H1 (cell line): ENCODE results near the gene INKA2. TPM values are rescaled to one million over a fixed set of nuclear protein-coding genes. Genes with fewer than 3 reads are reported as not detected.

ENCODE experiments used
- CTCF ChIA-PET: fragments of 300-600 bp; sonication (Branson Sonifier 250); formaldehyde crosslinking; loops from one replicate; lab custom pipeline; 2021; ENCODE audit not compliant: partially characterized antibody; lab: Charles Lee
- POLR2A ChIA-PET: fragments of 300-600 bp; sonication (Branson Sonifier 250); formaldehyde crosslinking; loops from one replicate; lab custom pipeline; 2021; ENCODE audit warnings: inconsistent platforms; ENCODE audit not compliant: partially characterized antibody; lab: Charles Lee
- DNase-seq, 2 experiments: peaks; one replicate each; pipeline versions ENCODE4 v3.0.0 to v3.0.0-alpha.2; 2010 to 2022; ENCODE audit warnings: low spot score in 2 of 2, low read depth in 1 of 2, mixed read lengths in 1 of 2
- FAIRE-seq: peaks from 2 replicates; lab custom pipeline; 2011; peaks lifted over from hg19 to GRCh38; lab: Jason Lieb, UNC
- H2AFZ ChIP-seq: 2 replicates; pipeline ENCODE4 v1.8.1; 2012; ENCODE audit warnings: low read length, inconsistent platforms
- H2AK5ac ChIP-seq: 2 replicates; pipeline ENCODE4 v1.6.1; 2013; ENCODE audit warnings: low read depth, low read length
- H2BK120ac ChIP-seq: replicated peaks from 2 replicates; pipeline ENCODE3; 2013; ENCODE audit warnings: low read depth, low read length, inconsistent platforms
- H2BK12ac ChIP-seq: 2 replicates; pipeline ENCODE4 v1.6.1; 2013; ENCODE audit warnings: low read depth, low read length
- H2BK15ac ChIP-seq: 2 replicates; pipeline ENCODE4 v1.6.1; 2013; ENCODE audit warnings: low read length
- H2BK20ac ChIP-seq: 2 replicates; pipeline ENCODE4 v1.6.1; 2013; ENCODE audit warnings: low read length
- H2BK5ac ChIP-seq: 2 replicates; pipeline ENCODE4 v1.6.1; 2013; ENCODE audit warnings: low read depth, low read length
- H3K14ac ChIP-seq: 2 replicates; pipeline ENCODE4 v1.6.1; 2013; ENCODE audit warnings: inconsistent platforms; ENCODE audit not compliant: insufficient read length
- H3K18ac ChIP-seq: 2 replicates; pipeline ENCODE4 v1.6.1; 2013; ENCODE audit warnings: low read length; ENCODE audit errors: extremely low read depth
- H3K23ac ChIP-seq: 2 replicates; pipeline ENCODE4 v1.6.1; 2013; ENCODE audit warnings: inconsistent platforms; ENCODE audit not compliant: insufficient read length
- H3K23me2 ChIP-seq: 2 replicates; pipeline ENCODE4 v1.6.1; 2013; ENCODE audit warnings: low read depth, low read length
- H3K27ac ChIP-seq: 2 replicates; pipeline ENCODE4 v1.6.1; 2011; ENCODE audit warnings: low read depth, low read length, inconsistent platforms
- H3K27me3 ChIP-seq, 4 experiments: replicated peaks in 1 of 4; 1 replicate in 1 of 4; 2 replicates in 3 of 4; pipeline versions ENCODE4 v1.6.1 to v1.8.1; 2011 to 2013; ENCODE audit warnings: low read length in 3 of 4, mild to moderate bottlenecking in 3 of 4, inconsistent platforms in 2 of 4, mixed read lengths in 2 of 4, moderate library complexity in 1 of 4; ENCODE audit not compliant: control insufficient read depth in 3 of 4, insufficient read depth in 3 of 4; ENCODE audit errors: extremely low read depth in 1 of 4
- H3K36me3 ChIP-seq, 4 experiments: 2 replicates each; pipeline versions ENCODE4 v1.6.1 to v1.8.1; 2011 to 2013; ENCODE audit warnings: mild to moderate bottlenecking in 4 of 4, low read length in 3 of 4, moderate library complexity in 2 of 4, control low read depth in 1 of 4, inconsistent platforms in 1 of 4; ENCODE audit not compliant: insufficient read depth in 4 of 4, control insufficient read depth in 2 of 4
- H3K4ac ChIP-seq: replicated peaks from 2 replicates; pipeline ENCODE3; 2013; ENCODE audit warnings: low read length, low read depth, mixed read lengths, inconsistent platforms; ENCODE audit not compliant: insufficient read length
- H3K4me1 ChIP-seq, 4 experiments: replicated peaks in 1 of 4; 1 replicate in 1 of 4; 2 replicates in 3 of 4; pipeline versions ENCODE4 v1.6.1 to v1.8.1; 2011 to 2013; ENCODE audit warnings: low read length in 3 of 4, inconsistent platforms in 2 of 4, mixed read lengths in 1 of 4; ENCODE audit not compliant: insufficient read depth in 4 of 4, control insufficient read depth in 3 of 4
- H3K4me2 ChIP-seq, 2 experiments: 2 replicates each; pipeline versions ENCODE4 v1.6.1 to v1.8.1; 2011 to 2013; ENCODE audit warnings: low read depth in 2 of 2, low read length in 2 of 2, control low read depth in 1 of 2, inconsistent platforms in 1 of 2, mild to moderate bottlenecking in 1 of 2; ENCODE audit not compliant: insufficient read depth in 1 of 2
- H3K4me3 ChIP-seq, 4 experiments: fragments of 200-600, 300-600 bp in 1 of 4; sonication (generic), shearing (Covaris generic), sonication (Bioruptor Twin) in 1 of 4; 2 replicates each; pipeline versions ENCODE4 v1.5.1 to v1.8.1; 2011 to 2016; ENCODE audit warnings: low read length in 4 of 4, low read depth in 3 of 4, control low read depth in 2 of 4, inconsistent platforms in 2 of 4, mild to moderate bottlenecking in 2 of 4, mixed read lengths in 1 of 4, moderate library complexity in 1 of 4; ENCODE audit not compliant: insufficient read depth in 2 of 4; ENCODE audit errors: extremely low read depth in 1 of 4
- H3K56ac ChIP-seq: replicated peaks from 2 replicates; pipeline ENCODE3; 2013; ENCODE audit warnings: low read depth, mild to moderate bottlenecking, mixed read lengths, low read length, inconsistent platforms; ENCODE audit not compliant: insufficient read length
- H3K79me1 ChIP-seq: 2 replicates; pipeline ENCODE4 v1.6.1; 2013; ENCODE audit warnings: low read depth, low read length, control low read depth
- H3K79me2 ChIP-seq, 2 experiments: 2 replicates each; pipeline versions ENCODE4 v1.6.1 to v1.8.1; 2012 to 2013; ENCODE audit warnings: low read length in 2 of 2, mild to moderate bottlenecking in 2 of 2, inconsistent platforms in 1 of 2; ENCODE audit not compliant: insufficient read depth in 2 of 2, control insufficient read depth in 1 of 2
- H3K9ac ChIP-seq, 4 experiments: replicated peaks in 1 of 4; 1 replicate in 1 of 4; 2 replicates in 3 of 4; pipeline versions ENCODE4 v1.6.1 to v1.8.1; 2011 to 2013; ENCODE audit warnings: low read depth in 3 of 4, low read length in 3 of 4, control low read depth in 2 of 4, mild to moderate bottlenecking in 2 of 4, moderate library complexity in 2 of 4, inconsistent platforms in 1 of 4; ENCODE audit errors: extremely low read depth in 1 of 4
- H3K9me3 ChIP-seq, 2 experiments: 2 replicates each; pipeline versions ENCODE4 v1.6.1 to v1.8.1; 2012 to 2013; ENCODE audit warnings: mild to moderate bottlenecking in 2 of 2, moderate library complexity in 2 of 2, control low read depth in 1 of 2, inconsistent platforms in 1 of 2, low read depth in 1 of 2, low read length in 1 of 2, mixed read lengths in 1 of 2; ENCODE audit not compliant: insufficient read depth in 2 of 2
- H4K20me1 ChIP-seq, 2 experiments: replicated peaks in 1 of 2; 2 replicates each; pipeline versions ENCODE3 to v1.8.1; 2011 to 2013; ENCODE audit warnings: inconsistent platforms in 2 of 2, low read length in 2 of 2, mild to moderate bottlenecking in 1 of 2; ENCODE audit not compliant: insufficient read depth in 2 of 2, control insufficient read depth in 1 of 2
- H4K5ac ChIP-seq: 2 replicates; pipeline ENCODE4 v1.6.1; 2013; ENCODE audit warnings: low read length, low read depth, mixed read lengths, inconsistent platforms; ENCODE audit not compliant: insufficient read length
- H4K8ac ChIP-seq: 2 replicates; pipeline ENCODE4 v1.8.0; 2013; ENCODE audit warnings: mild to moderate bottlenecking, moderate library complexity, low read length, inconsistent platforms; ENCODE audit not compliant: insufficient read depth; ENCODE audit errors: extremely low read depth
- H4K91ac ChIP-seq: replicated peaks from 2 replicates; pipeline ENCODE3; 2013; ENCODE audit warnings: low read length, mixed read lengths, inconsistent platforms; ENCODE audit not compliant: insufficient read length
- KDM1A ChIP-seq: fragments of 200-600, 300-600 bp; sonication (generic); IDR thresholded peaks from 2 replicates; pipeline ENCODE4 v1.7.1; 2016; ENCODE audit warnings: mild to moderate bottlenecking, low read length, borderline replicate concordance
- PHF8 ChIP-seq: fragments of 200-600 bp; sonication (generic); conservative IDR thresholded peaks from 2 replicates; pipeline ENCODE4 v1.7.1; 2012; ENCODE audit warnings: low read depth, mild to moderate bottlenecking, inconsistent platforms, low read length, moderate library complexity
- POLR2A ChIP-seq, 2 experiments: IDR thresholded peaks; 1 replicate in 1 of 2; 2 replicates in 1 of 2; pipeline ENCODE4 v1.6.1; 2011; ENCODE audit warnings: low read depth in 2 of 2, low read length in 2 of 2, mild to moderate bottlenecking in 2 of 2; ENCODE audit errors: control extremely low read depth in 1 of 2
- SIRT6 ChIP-seq: IDR thresholded peaks from one replicate; pipeline ENCODE4 v1.7.1; 2012; ENCODE audit warnings: low read length, inconsistent platforms
- polyA plus RNA-seq, 7 experiments: library from polyadenylated mRNA; depleted of rRNA in 3 of 7; stranded (reverse) in 5 of 7; unstranded in 2 of 7; fragments of >200 nt in 5 of 7; fragments of 200-250 nt in 2 of 7; gene quantifications; 1 replicate in 5 of 7; 2 replicates in 1 of 7; 4 replicates in 1 of 7; pipeline versions ENCODE4 v1.2.1 to v1.2.3, GENCODE V29; 2011 to 2013; ENCODE audit warnings: missing spikeins in 2 of 7, mixed read lengths in 2 of 7
- total RNA-seq: library from RNA; stranded (reverse); fragmentation: NEBNext Ultra II Directional; extraction: Animal tissue kit (Norgen Biotek cat#: 25700); gene quantifications from 2 replicates; pipeline ENCODE4 v1.2.1, GENCODE V29; 2021

INKA2 gene
- total and polyA plus RNA-seq, 2 of the 8 experiments (the other 6 are each of a cell fraction or from before 2014, with no cell fraction given), result 4.2 to 11.5 TPM

GRCh38 chr1:111768023-111768422, 28.8 kb upstream of the INKA2 start:
- DNase-seq (no peak), FAIRE-seq (no peak)
- Histone ChIP-seq H3K18ac (no peak overlapping the region), H3K79me1 (no peaks in the 10 kb centered on the region; the same call in 1 of the 2 replicates), H2BK12ac (no peak overlapping the region), H4K8ac (no peak overlapping the region), H3K56ac (no peak overlapping the region), H3K9me3 (no peaks in the 10 kb centered on the region), H3K27ac (no peak overlapping the region), H2BK20ac (no peak overlapping the region), H3K4me1 (no peaks in the 10 kb centered on the region), H2BK120ac (no peak overlapping the region), H2AFZ (no peak overlapping the region), H3K36me3 (peaks cover 3 to 46% (median 25%) of the 10 kb centered on the region in 4 experiments), H3K23ac (no peak overlapping the region), H3K4me3 (no peak overlapping the region), H3K14ac (no peak overlapping the region), H3K9ac (no peak overlapping the region), H3K4me2 (no peak overlapping the region), H3K27me3 (no peaks in the 10 kb centered on the region), H4K5ac (no peak overlapping the region), H3K23me2 (no peaks in the 10 kb centered on the region; the same call in 1 of the 2 replicates), H3K4ac (no peak overlapping the region), H3K79me2 (no peaks in the 10 kb centered on the region; a peak in 1 of 4 replicates), H4K91ac (no peak overlapping the region), H2AK5ac (no peak overlapping the region), H2BK15ac (no peak overlapping the region), H4K20me1 (no peaks in the 10 kb centered on the region), H2BK5ac (no peak overlapping the region)
- CTCF ChIA-PET, result interaction anchor here (0.6 to 5.4 kb wide), 16 partner anchors 12 to 642 kb away, joined by 3 to 65 read pairs (median 4); partner anchors contain the start of gene DDX20
- POLR2A ChIA-PET, result interaction anchor here (0.9 to 4.9 kb wide), 4 partner anchors 11 to 260 kb away, joined by 3 to 26 read pairs (median 4); partner anchors contain the start of gene DDX20
- TF ChIP-seq KDM1A (no peak), PHF8 (no peak), SIRT6 (no peak), POLR2A (IDR thresholded peaks at IDR 0.05; ENCODE audit: control extremely low read depth in 1 of 2, low read depth in 2 of 2, low read length in 2 of 2) (no peak)
